ENCODE data around the gene BBS7. TPM values are rescaled to one million over a fixed set of nuclear protein-coding genes. Genes with fewer than 3 reads are reported as not detected.

The BBS7 gene
- total and polyA plus RNA-seq, 2 experiments from 2014 or later, result 14.8 to 30.8 TPM

GRCh38 chr4:121777625-121778024 is 92.6 kb downstream of the BBS7 start:
- ATAC-seq, result no peak
- Histone ChIP-seq H4K20me1 (replicated peaks; ENCODE audit: insufficient read depth) (no peaks in the 10 kb centered on the region), H3K4me3 (no peak overlapping the region), H2AFZ (no peak overlapping the region), H3K36me3 (ENCODE audit: insufficient read depth) (no peaks in the 10 kb centered on the region), H3F3A (replicated peaks; ENCODE audit: low read depth) (no peaks in the 10 kb centered on the region), H3K4me1 (ENCODE audit: insufficient read depth) (no peaks in the 10 kb centered on the region), H3K27ac (ENCODE audit: low read depth) (no peak overlapping the region), H3K9me2 (ENCODE audit: insufficient read depth) (no peaks in the 10 kb centered on the region), H3K27me3 (ENCODE audit: insufficient read depth) (no peaks in the 10 kb centered on the region), H3K79me2 (replicated peaks; ENCODE audit: insufficient read depth) (no peaks in the 10 kb centered on the region), H3K4me2 (no peak overlapping the region)
- Mint-ChIP-seq H3K27ac (no peak overlapping the region), H3K4me1 (peaks cover 15% of the 10 kb centered on the region), H3K9me3 (no peaks in the 10 kb centered on the region), H3K4me3 (no peak overlapping the region), H3K36me3 (ENCODE audit: low read depth) (no peaks in the 10 kb centered on the region), H3K27me3 (ENCODE audit: insufficient read depth, low read depth, poor library complexity) (no peaks in the 10 kb centered on the region)
- no peak for DNase-seq (ENCODE audit: low spot score)
- TF ChIP-seq REST (IDR thresholded peaks at IDR 0.05; ENCODE audit: unreplicated experiment), result no peak
- no peak for TF ChIP-seq ETS1 (IDR thresholded peaks at IDR 0.05)
- no peak for TF ChIP-seq ZNF331 (CRISPR knock-in tag; IDR thresholded peaks at IDR 0.05; ENCODE audit: low read depth)
- no peak for TF ChIP-seq EZH2 (IDR thresholded peaks at IDR 0.05; ENCODE audit: low read depth, unreplicated experiment)
- TF ChIP-seq ZNF462 (CRISPR knock-in tag; IDR thresholded peaks at IDR 0.05), result no peak
- no peak for TF ChIP-seq EZH2phosphoT487 (IDR thresholded peaks at IDR 0.05; ENCODE audit: unreplicated experiment)
- TF ChIP-seq CTCF (conservative IDR thresholded peaks at IDR 0.05; ENCODE audit: low read depth in 2 of 2), result no peak
- TF ChIP-seq STAT1 (IDR thresholded peaks at IDR 0.05; ENCODE audit: unreplicated experiment), result no peak
- TF ChIP-seq POLR2AphosphoS5 (IDR thresholded peaks at IDR 0.05; ENCODE audit: low read depth), result no peak
- no peak for TF ChIP-seq CREB1 (CRISPR knock-in tag; IDR thresholded peaks at IDR 0.05; ENCODE audit: low read depth)
- no peak for TF ChIP-seq JUNB (IDR thresholded peaks at IDR 0.05; ENCODE audit: unreplicated experiment)
- no peak for TF ChIP-seq ZNF114 (CRISPR knock-in tag; IDR thresholded peaks at IDR 0.05)
- TF ChIP-seq NANOG (IDR thresholded peaks at IDR 0.05; ENCODE audit: borderline replicate concordance), result no peak
